GM19467 (cell line): ENCODE data around the gene GFRA3.
"Not testable (repeated sequence)": the region's sequence is repeated elsewhere in the genome, so short reads cannot be mapped to it uniquely, and the experiment has no call there.

Experiments used
- ATAC-seq: cut with Tn5 transposase; IDR thresholded peaks from one replicate; pipeline ENCODE4 v1.9.1; 2021; ENCODE audit warnings: mild to moderate bottlenecking, moderate library complexity; ENCODE audit not compliant: unreplicated experiment

Gene GFRA3

GRCh38 chr5:138274189-138274853 is at the start of gene GFRA3:
Gene GFRA3 (minus strand): TSS chr5:138274621. CDS start chr5:138274424, 197 bp downstream.
- no peak for ATAC-seq

DNA sequence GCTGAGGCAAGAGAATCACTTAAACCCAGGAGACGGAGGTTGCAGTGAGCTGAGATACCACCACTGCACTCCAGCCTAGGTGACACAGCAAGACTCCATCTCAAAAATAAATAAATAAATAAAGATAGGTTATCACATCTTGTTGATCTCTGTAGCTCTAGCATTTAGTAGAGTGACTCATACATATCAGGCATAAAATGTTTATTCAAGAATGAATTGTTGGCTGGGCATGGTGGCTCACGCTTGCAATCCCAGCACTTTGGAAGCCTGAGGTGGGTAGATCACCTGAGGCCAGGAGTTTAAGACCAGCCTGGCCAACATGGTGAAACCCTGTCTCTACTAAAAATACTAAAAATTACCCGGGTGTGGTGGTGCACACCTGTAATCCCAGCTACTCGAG is 43.8 kb upstream of the GFRA3 start:
- not testable (repeated sequence) for ATAC-seq

GRCh38 chr5:138316355-138316754 is 41.9 kb upstream of the GFRA3 start:
- no peak for ATAC-seq

- ATAC-seq = no peak
Observed at GRCh38 chr5:138315751-138316278, 41.4 kb upstream of the GFRA3 start.

DNA sequence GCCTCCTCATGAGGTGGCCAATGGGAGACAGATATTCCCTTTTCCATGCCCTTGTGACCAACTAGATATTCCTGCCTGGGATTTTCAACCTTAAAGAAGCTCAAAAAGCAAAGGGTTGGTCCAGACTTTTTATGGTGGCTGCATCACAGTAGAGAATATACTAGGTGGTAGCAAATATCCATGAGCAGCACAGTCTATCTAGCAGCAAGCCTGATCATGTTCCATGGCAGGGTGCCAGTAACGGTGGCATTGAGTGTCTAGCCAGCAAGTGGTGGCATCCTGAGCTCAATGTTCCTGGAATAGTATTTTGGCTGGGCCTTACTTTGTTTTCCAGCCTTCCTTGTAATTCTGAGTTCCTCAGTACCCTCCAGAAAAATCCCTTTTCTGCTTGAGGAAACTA is 31.4 kb upstream of the GFRA3 start:
- ATAC-seq = no peak

- no peak for ATAC-seq
Observed at GRCh38 chr5:138303372-138303771, 29.0 kb upstream of the GFRA3 start.

GRCh38 chr5:138289296-138289695 is 14.9 kb upstream of the GFRA3 start:
- ATAC-seq = no peak

GRCh38 chr5:138287246-138287645 is 12.8 kb upstream of the GFRA3 start:
- ATAC-seq = no peak

DNA sequence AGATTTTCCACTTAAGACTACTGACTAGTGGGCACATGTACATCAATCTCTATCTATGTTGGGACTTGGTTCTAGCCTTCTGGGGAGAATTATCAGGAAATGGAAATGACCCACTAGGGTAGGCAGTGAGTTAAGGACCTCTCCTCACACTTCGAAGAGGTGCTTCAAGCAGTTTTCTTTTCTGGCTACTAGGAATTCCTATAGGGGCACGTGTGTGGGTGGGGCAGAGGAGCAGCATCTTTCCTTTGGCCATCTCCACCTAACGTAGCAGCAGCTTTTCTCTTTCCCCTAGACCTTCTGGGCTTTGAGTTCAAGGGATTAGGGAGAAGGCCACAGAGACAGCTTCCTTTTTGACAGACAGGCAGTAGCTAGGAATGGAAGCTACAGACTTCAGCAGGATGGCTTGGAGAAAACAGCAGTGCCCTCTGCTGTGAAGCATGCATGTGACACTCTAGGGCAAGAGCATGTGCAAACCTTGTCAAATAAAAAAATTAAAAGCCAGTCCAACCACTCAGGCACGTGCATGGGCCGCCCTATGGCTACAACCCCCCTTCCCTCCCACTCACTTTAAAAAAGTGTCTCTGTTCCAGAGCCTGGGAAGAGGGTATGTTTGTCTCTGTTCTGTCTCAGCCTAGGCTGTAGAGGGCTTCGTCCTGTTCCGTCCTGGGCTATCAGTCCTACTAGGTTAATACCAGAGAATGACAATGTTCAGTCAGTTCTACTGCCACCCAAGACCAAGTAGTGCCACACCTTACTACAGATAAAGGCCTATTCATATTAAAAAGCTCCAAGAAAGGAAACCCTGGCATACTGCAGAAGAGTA is 8.7 kb upstream of the GFRA3 start:
- no peak for ATAC-seq

DNA sequence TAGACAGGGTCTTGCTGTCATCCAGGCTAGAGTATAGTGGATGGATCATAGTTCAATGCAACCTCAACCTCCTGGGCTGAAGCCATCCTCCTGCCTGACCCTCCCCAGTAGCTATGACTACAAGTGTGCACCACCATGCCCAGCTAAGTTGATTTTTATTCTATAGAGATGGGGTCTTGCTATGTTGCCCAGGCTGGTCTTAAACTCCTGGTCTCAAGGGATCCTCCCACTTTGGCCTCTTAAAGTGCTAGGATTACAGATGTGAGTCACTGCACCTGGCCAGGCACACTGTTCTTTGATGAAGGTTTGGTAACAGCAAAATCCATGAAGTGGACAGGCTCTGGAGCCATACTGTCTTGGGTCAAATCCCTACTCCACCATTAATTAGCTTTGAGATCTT is 6.5 kb upstream of the GFRA3 start:
- ATAC-seq = no peak

- no peak for ATAC-seq
Observed at GRCh38 chr5:138276402-138277054, 2.1 kb upstream of the GFRA3 start.

DNA sequence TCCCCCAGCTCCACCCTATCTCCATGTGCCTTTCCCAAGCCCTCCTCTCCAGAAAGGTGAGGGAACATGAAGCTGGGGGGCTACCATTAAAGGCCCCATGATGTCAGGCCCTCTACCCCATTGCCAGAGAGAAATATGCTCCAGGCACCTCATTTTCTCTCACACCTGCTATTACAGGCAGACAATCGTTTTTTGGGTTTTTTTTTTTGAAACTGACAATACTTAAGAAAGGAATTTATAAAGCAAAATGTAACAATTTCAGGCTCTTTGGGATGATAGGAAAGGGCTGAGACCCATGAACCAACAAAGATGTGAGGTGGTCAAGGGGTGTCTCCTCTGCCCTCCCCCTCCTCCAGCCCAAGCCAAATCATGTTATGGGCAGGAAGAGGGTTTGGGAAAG is 1.5 kb upstream of the GFRA3 start:
- ATAC-seq = no peak

DNA sequence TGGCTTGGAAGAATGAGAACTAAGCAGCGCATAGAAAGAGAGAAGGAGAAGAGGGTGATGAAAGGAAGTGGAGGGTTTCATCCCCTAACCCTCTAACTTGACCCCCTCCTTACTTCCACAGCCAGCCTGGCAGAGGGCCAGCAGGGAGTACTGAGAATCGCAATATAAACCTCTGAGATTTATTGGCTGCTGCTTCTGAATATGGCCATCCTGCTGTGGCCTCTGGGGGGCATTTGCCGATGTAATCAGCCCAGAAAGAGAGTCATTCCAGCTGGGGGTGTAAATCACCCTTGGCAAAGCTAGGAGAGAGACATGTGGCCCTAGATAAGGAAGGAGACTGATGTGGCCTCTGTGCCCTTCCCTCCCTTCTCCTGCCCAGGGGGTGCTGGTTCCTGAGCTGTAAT is 960 bp upstream of the GFRA3 start:
- no peak for ATAC-seq

- no peak for ATAC-seq
Observed at GRCh38 chr5:138273834-138274188, 610 bp downstream of the GFRA3 start.

DNA sequence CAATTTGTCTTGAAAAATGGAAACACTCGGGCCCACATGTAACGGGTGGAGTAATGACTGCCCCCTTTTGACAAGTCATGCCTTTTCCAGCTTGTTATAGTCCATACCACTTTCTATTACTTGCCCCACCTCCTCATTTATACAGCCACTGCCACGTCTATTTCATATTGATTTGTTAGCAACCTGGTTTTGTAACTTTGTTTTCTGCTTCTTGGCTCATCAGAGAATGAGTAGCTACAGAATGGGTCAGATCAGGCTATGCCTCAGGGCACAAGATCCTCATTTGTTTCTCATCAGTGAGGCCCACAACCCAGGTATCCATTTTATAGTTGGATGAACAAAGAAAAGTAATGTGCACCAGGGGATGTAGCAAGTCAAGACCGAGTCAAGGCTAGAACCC is 1.7 kb downstream of the GFRA3 start:
- ATAC-seq = no peak

GRCh38 chr5:138271281-138271680 is 3.1 kb downstream of the GFRA3 start:
- no peak for ATAC-seq

DNA sequence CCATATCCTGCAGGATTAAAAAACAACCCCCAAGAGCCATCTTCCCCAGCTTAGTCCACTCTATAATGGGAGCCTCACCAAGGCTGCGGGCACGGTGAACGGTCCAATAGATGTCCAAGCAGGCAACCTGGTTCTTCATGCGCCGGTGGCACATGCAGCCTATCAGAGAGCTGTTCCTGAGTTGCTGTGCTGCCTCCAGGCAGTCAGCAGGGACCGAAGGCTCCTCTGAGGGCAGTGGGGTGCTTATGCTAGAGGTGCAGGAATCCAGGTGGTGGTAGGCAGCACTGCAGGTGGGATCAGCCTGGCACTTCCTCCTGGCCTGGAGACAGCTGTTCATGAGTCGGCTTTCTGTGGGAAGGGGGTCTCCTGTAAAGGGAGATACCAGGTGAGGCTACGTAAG is 10.2 kb downstream of the GFRA3 start:
- no peak for ATAC-seq

DNA sequence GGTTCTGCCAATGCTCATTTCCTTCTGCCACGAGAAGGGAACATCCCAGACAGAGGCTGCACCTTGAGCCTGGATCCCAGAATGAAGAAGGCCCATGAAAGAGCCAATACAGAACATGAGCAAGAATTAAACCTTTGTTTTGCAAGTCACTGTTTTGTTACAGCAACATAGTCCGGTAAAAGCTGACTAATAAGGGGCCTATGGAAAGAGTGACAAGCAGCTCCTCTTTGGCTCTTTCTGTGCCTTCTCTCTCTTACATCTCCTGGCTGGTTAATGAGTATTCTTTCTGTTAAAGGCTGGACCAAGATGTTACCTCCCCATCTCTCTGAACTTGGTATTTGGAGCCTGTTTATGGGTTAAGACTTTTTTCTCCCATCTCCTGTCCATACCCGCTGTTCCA is 10.8 kb downstream of the GFRA3 start:
- ATAC-seq = no peak

DNA sequence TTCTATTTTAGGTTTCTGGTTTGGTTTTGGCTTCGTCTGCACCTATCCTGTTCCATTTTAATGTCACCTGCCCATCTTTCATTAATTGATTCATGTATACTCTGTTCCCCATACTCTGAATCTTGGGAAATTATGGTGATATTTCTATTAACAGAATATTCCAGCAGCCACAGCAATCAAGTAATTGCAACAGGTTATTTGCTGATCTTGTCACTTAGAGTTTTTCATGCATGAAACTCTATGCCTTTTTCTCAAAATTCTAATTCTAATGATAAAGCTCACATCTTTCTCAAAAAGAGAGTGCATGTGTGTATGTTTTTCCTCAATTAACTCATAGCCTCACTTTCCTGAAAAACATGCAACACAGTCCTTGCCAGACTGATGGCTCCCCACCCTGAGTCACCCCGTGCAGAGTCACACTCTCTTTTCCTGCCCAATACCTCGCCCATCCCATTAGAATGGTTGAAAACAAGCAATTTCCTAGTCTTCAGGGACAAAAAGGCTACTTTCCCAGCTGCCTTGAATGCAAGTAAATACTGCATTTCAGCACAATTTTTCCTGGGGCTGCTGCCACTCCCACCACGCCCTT is 15.6 kb downstream of the GFRA3 start:
- no peak for ATAC-seq

GRCh38 chr5:138257583-138257982 is 16.8 kb downstream of the GFRA3 start:
- no peak for ATAC-seq

DNA sequence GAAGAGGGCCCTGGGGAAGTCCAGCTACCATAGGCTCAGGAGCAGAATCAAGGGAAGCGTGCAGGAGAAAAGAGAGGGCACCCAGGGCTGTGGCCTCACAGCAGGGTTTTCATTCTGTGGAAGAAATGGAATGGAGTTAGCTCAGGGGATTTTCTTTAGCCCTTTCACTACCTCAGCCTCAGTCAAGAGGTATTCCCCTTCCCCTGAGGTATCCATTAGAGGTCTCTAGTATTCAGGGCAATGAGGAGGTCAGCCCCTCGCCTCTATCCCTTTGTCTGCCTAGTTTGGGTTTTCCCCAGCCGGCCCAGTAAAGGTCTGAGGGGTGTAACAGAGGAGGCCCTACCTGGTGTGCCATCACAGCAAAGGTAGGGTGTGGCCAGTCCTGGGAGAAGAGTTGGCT is 21.5 kb downstream of the GFRA3 start:
- no peak for ATAC-seq
